SK-N-SH (cell line): ENCODE results near the gene LILRB5. TPM values are rescaled to one million over a fixed set of nuclear protein-coding genes. Genes with fewer than 3 reads are reported as not detected.

Source experiments
- CTCF ChIA-PET: fragments of 300-600, 350-600 bp; formaldehyde crosslinking; extraction: SDS; loops from one replicate; lab custom pipeline; 2021; lab: Yijun Ruan, JAX
- POLR2A ChIA-PET: fragments of 350-600 bp; sonication (Branson Sonifier 250); formaldehyde crosslinking; extraction: SDS; loops from one replicate; lab custom pipeline; 2020; ENCODE audit warnings: antibody characterized with exemption, inconsistent platforms; lab: Yijun Ruan, JAX
- DNase-seq: peaks from one replicate; pipeline ENCODE4 v3.0.0; 2012
- H2AFZ ChIP-seq: fragments of 200-600 bp; sonication (generic); 2 replicates; pipeline ENCODE4 v1.8.1; 2016; ENCODE audit warnings: antibody characterized with exemption, mild to moderate bottlenecking, low read depth
- H3F3A ChIP-seq: fragments of 200-600 bp; sonication (generic); replicated peaks from 2 replicates; pipeline ENCODE3; 2016; ENCODE audit warnings: antibody characterized with exemption, mild to moderate bottlenecking; ENCODE audit not compliant: insufficient read depth
- H3K27ac ChIP-seq, 2 experiments: fragments of 200-500 bp in 1 of 2; fragments of 200-600 bp in 1 of 2; sonication (Bioruptor generic) in 1 of 2; sonication (generic), shearing (Covaris generic) in 1 of 2; 2 replicates each; pipeline versions ENCODE4 v1.5.1 to v1.6.1; 2014 to 2016; ENCODE audit warnings: low read depth in 2 of 2, inconsistent platforms in 1 of 2, low read length in 1 of 2, mild to moderate bottlenecking in 1 of 2, mixed read lengths in 1 of 2
- H3K27me3 ChIP-seq: fragments of 200-600 bp; sonication (generic), shearing (Covaris generic); 2 replicates; pipeline ENCODE4 v1.6.1; 2016; ENCODE audit warnings: mixed run types; ENCODE audit not compliant: insufficient read depth
- H3K36me3 ChIP-seq, 2 experiments: fragments of 200-500 bp in 1 of 2; fragments of 200-600 bp in 1 of 2; sonication (Bioruptor generic) in 1 of 2; sonication (generic) in 1 of 2; replicated peaks in 1 of 2; 2 replicates each; pipeline versions ENCODE3 to v1.5.1; 2014 to 2016; ENCODE audit warnings: low read length in 1 of 2, mild to moderate bottlenecking in 1 of 2; ENCODE audit not compliant: insufficient read depth in 2 of 2, control insufficient read depth in 1 of 2
- H3K4me1 ChIP-seq, 2 experiments: fragments of 200-500 bp in 1 of 2; fragments of 200-600 bp in 1 of 2; sonication (Bioruptor generic) in 1 of 2; sonication (generic), shearing (Covaris generic) in 1 of 2; 2 replicates each; pipeline versions ENCODE4 v1.5.1 to v1.6.1; 2014 to 2016; ENCODE audit warnings: low read depth in 1 of 2, low read length in 1 of 2, mixed run types in 1 of 2; ENCODE audit not compliant: insufficient read depth in 2 of 2, control insufficient read depth in 1 of 2
- H3K4me2 ChIP-seq: fragments of 200-600 bp; sonication (generic), shearing (Covaris generic); 2 replicates; pipeline ENCODE4 v1.6.1; 2017; ENCODE audit warnings: mixed run types
- H3K4me3 ChIP-seq, 2 experiments: fragments of 200-500 bp in 1 of 2; fragments of 200-600 bp in 1 of 2; sonication (Bioruptor generic) in 1 of 2; sonication (generic), shearing (Covaris generic) in 1 of 2; 2 replicates each; pipeline versions ENCODE4 v1.5.1 to v1.8.1; 2014 to 2016; ENCODE audit warnings: low read depth in 2 of 2, inconsistent platforms in 1 of 2, low read length in 1 of 2, mild to moderate bottlenecking in 1 of 2, mixed read lengths in 1 of 2, moderate library complexity in 1 of 2
- H3K79me2 ChIP-seq: fragments of 200-600 bp; sonication (generic); 2 replicates; pipeline ENCODE4 v1.8.1; 2017; ENCODE audit warnings: mild to moderate bottlenecking; ENCODE audit not compliant: insufficient read depth
- H3K9ac ChIP-seq: fragments of 200-600 bp; sonication (generic); 2 replicates; pipeline ENCODE4 v1.6.1; 2017; ENCODE audit warnings: mixed run types
- H3K9me2 ChIP-seq: fragments of 200-600 bp; sonication (generic); 2 replicates; pipeline ENCODE4 v1.6.1; 2017; ENCODE audit warnings: mixed run types
- H3K9me3 ChIP-seq: fragments of 200-600 bp; sonication (generic); 2 replicates; pipeline ENCODE4 v1.6.1; 2017; ENCODE audit warnings: mixed run types, mild to moderate bottlenecking, moderate library complexity
- H4K20me1 ChIP-seq: fragments of 200-600 bp; sonication (generic); 2 replicates; pipeline ENCODE4 v1.6.1; 2017; ENCODE audit warnings: mild to moderate bottlenecking, mixed run types; ENCODE audit not compliant: insufficient read depth
- ELF1 ChIP-seq: IDR thresholded peaks from 2 replicates; pipeline ENCODE4 v1.4.0; 2012
- GATA2 ChIP-seq: sonication (generic); formaldehyde crosslinking; IDR thresholded peaks from 2 replicates; pipeline ENCODE4 v1.5.0; 2020; ENCODE audit warnings: mild to moderate bottlenecking, missing genetic modification reagents
- IRF3 ChIP-seq: fragments of 150-350 bp; IDR thresholded peaks from 2 replicates; pipeline ENCODE4 v1.6.1; 2016; ENCODE audit warnings: mild to moderate bottlenecking, low read depth, low read length
- MAX ChIP-seq: IDR thresholded peaks from 2 replicates; pipeline ENCODE4 v1.4.0; 2012; ENCODE audit warnings: low read depth
- NRF1 ChIP-seq: IDR thresholded peaks from 2 replicates; pipeline ENCODE4 v1.6.1; 2012; ENCODE audit warnings: low read depth, mild to moderate bottlenecking, low read length
- RCOR1 ChIP-seq: fragments of 150-350 bp; IDR thresholded peaks from 2 replicates; pipeline ENCODE4 v1.6.1; 2017; ENCODE audit warnings: antibody characterized with exemption, low read length
- RFX5 ChIP-seq: IDR thresholded peaks from 2 replicates; pipeline ENCODE4 v1.6.1; 2012; ENCODE audit warnings: mild to moderate bottlenecking, improper control_type of control experiment, low read length
- RXRA ChIP-seq: IDR thresholded peaks from 2 replicates; pipeline ENCODE4 v1.4.0; 2012; ENCODE audit warnings: low read depth, mild to moderate bottlenecking, borderline replicate concordance
- SIN3A ChIP-seq: IDR thresholded peaks from 2 replicates; pipeline ENCODE4 v1.6.1; 2012; ENCODE audit warnings: low read depth, mild to moderate bottlenecking, low read length, moderate library complexity, borderline replicate concordance
- TCF12 ChIP-seq: IDR thresholded peaks from 2 replicates; pipeline ENCODE4 v1.4.0; 2012
- USF1 ChIP-seq: IDR thresholded peaks from 2 replicates; pipeline ENCODE4 v1.4.0; 2012; ENCODE audit warnings: low read depth, borderline replicate concordance
- USF2 ChIP-seq: fragments of 150-350 bp; IDR thresholded peaks from 2 replicates; pipeline ENCODE4 v1.6.1; 2017; ENCODE audit warnings: antibody characterized with exemption, low read length, low read depth, borderline replicate concordance
- ZBTB33 ChIP-seq: IDR thresholded peaks from 2 replicates; pipeline ENCODE4 v1.4.0; 2012; ENCODE audit warnings: low read depth, borderline replicate concordance
- WGBS: methylation state at CpG from one replicate; pipeline ENCODE4 v1.1.6; 2017; ENCODE audit warnings: low lambda C conversion rate; 5-methylcytosine and 5-hydroxymethylcytosine counted together
- polyA plus RNA-seq, 3 experiments: library from polyadenylated mRNA; depleted of rRNA; stranded (reverse); fragments of >200 nt; gene quantifications; 2 replicates each; pipeline ENCODE4 v1.2.3, GENCODE V29; 2012

The LILRB5 gene
- polyA plus RNA-seq, 1 of the 3 experiments (the other 2 are of a cell fraction), result not detected

- TF ChIP-seq ZBTB33 (no peak), ELF1 (no peak), IRF3 (no peak), RXRA (no peak), RCOR1 (no peak), NRF1 (no peak), USF1 (no peak), RFX5 (no peak), USF2 (no peak), TCF12 (no peak)
Measured at GRCh38 chr19:54299515-54299914, 42.4 kb upstream of the LILRB5 start (continued).

GRCh38 chr19:54299126-54299498 is 42.0 kb upstream of the LILRB5 start:
- peaks cover 43% of the 10 kb centered on the region for H3K27me3 ChIP-seq
- CTCF ChIA-PET, result no interaction called here
- H3K9ac ChIP-seq, result no peak overlapping the region
- TF ChIP-seq NRF1, result no peak
- TF ChIP-seq IRF3, result no peak
- TF ChIP-seq SIN3A, result no peak
- TF ChIP-seq GATA2, result no peak
- no peak for TF ChIP-seq MAX
- no peak for TF ChIP-seq USF1
- no peak for TF ChIP-seq USF2
- H2AFZ ChIP-seq, result no peak overlapping the region
- no peaks in the 10 kb centered on the region for H3K4me1 ChIP-seq
- no peaks in the 10 kb centered on the region for H3K36me3 ChIP-seq
- 3% methylated on average over 7 of the region's 7 CpGs for WGBS
- no peak overlapping the region for H3K27ac ChIP-seq
- no peaks in the 10 kb centered on the region for H3K9me3 ChIP-seq
- no peak overlapping the region for H3K4me2 ChIP-seq
- no peaks in the 10 kb centered on the region for H3K9me2 ChIP-seq
- no peaks in the 10 kb centered on the region for H3F3A ChIP-seq
- no peak overlapping the region for H3K4me3 ChIP-seq
- no peaks in the 10 kb centered on the region for H3K79me2 ChIP-seq
- DNase-seq, result no peak
- H4K20me1 ChIP-seq, result no peaks in the 10 kb centered on the region
- POLR2A ChIA-PET, result no interaction called here
